Renal pelvis (tissue), 4 donors: ENCODE measurements around the gene NUDT3. TPM values are rescaled to one million over a fixed set of nuclear protein-coding genes. Genes with fewer than 3 reads are reported as not detected.
A peak's percentile ranks its signal among the peaks of the same experiment; 100 is the strongest.
"Not testable (repeated sequence)": the region's sequence is repeated elsewhere in the genome, so short reads cannot be mapped to it uniquely, and the experiment has no call there.

Experiments used
- DNase-seq: peaks from one replicate; pipeline ENCODE4 v3.0.0-alpha.2; 2013
- polyA plus RNA-seq, 3 donors: library from polyadenylated mRNA; unstranded; fragments of 120-200 nt; gene quantifications; one replicate each; pipeline ENCODE4 v1.2.1, GENCODE V29; 2013; ENCODE audit not compliant: insufficient read length in 3 of 3

The NUDT3 gene
- polyA plus RNA-seq, 3 donors = 18.7 to 22.1 (median 19.1) TPM

- no peak for DNase-seq
These were observed 19.5 kb upstream of the NUDT3 start for GRCh38 chr6:34412016-34412415.

DNA sequence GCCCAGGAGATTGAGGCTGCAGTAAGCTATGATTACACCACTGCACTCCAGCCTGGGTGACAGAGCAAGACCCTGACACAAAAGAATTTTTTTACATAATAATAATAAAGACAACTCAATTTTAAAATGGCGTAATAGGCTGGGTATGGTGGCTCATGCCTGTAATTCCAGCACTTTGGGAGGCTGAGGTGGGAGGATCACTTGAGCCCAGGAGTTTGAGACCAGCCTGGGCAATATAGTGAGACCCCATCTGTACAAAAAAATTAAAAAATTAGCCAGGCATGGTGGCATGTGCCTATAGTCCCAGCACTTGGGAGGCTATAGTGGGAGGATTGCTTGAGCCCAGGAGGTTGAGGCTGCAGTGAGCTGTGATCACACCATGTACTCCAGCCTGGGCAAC, 15.4 kb upstream of the NUDT3 start:
- not testable (repeated sequence) for DNase-seq

DNA sequence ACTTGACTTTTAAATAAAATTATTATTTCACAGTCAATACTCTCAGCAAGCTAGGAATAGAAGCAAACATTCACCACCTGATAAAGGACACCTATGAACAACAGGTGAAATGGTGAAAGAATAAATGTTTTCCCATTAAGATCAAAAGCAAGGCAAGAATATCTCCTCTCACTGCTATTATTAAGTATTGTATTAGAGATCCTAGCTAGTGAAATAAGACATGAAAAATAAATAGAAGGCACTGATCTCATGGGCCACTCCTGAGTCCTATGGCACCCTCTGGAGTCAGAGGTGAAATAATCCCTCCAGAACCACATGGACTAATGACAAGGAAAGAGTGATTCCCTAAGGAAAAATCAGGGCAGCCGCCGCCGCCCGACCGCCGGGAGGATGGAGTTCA, 4.0 kb upstream of the NUDT3 start:
- no peak for DNase-seq

- no peak for DNase-seq
These were observed 1.5 kb upstream of the NUDT3 start for GRCh38 chr6:34393966-34394305.

- DNase-seq = no peak
These were observed 909 bp upstream of the NUDT3 start for GRCh38 chr6:34393191-34393965.

GRCh38 chr6:34391786-34392496, 528 bp downstream of the NUDT3 start:
- peak; percentile 57 for DNase-seq

- DNase-seq = no peak
These were observed 1.0 kb downstream of the NUDT3 start for GRCh38 chr6:34391473-34391785.

GRCh38 chr6:34390531-34391472, 1.7 kb downstream of the NUDT3 start:
- no peak for DNase-seq

DNA sequence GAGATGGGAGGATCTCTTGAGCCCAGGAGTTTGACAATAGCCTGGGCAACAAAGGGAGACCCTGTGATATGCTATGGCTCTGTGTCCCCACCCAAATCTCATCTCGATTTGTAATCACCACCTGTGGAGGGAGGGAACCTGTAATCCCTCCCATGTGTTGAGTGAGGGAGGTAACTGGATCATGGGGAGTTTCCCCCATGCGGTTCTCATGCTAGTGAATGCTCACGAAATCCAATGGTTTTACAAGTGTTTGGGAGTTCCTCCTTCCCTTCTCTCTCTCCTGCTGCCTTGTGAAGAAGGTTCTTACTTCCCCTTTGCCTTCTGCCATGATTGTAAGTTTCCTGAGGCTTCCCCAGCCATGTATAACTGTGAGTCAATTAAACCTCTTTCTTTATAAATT, 3.4 kb downstream of the NUDT3 start:
- DNase-seq = no peak

DNA sequence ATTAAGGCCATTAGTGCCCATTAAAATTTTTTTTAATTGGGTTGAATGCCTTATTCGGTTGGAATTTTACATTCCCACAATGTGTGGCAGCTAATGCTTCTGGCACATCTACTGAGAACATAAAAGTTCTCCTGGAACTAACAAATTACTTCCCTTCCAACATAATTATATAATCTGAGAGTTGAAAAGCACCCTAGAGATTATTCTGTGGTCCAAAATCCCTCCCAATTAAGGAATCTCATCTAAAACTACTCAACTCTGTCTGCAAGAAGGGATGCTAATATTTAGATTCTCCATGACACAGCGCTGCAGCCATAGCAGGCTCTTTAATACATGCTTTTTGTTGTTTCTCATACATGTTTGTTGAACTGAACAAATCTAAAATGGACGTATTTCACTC, 4.0 kb downstream of the NUDT3 start:
- no peak for DNase-seq

- DNase-seq = no peak
These were observed 5.9 kb downstream of the NUDT3 start for GRCh38 chr6:34386316-34387137.

DNA sequence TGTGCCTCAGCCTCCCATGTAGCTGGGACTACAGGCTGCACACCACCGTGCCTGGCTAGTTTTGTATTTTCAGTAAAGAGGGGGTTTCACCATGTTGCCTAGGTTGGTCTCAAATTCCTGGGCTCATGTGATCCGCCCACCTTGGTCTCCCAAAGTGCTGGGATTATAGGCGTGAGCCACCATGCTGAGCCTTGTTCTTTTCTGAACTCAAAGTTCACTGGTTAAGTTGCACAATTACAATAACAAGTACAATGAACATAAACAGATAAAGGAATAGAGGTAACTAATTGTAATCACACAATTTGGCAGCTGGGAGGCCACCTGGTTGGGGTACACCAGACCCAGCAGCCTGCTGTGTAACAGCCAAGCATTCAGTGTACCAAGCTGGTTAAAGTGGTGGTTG, 6.7 kb downstream of the NUDT3 start:
- no peak for DNase-seq

GRCh38 chr6:34384321-34385153, 7.9 kb downstream of the NUDT3 start:
- DNase-seq = no peak

DNA sequence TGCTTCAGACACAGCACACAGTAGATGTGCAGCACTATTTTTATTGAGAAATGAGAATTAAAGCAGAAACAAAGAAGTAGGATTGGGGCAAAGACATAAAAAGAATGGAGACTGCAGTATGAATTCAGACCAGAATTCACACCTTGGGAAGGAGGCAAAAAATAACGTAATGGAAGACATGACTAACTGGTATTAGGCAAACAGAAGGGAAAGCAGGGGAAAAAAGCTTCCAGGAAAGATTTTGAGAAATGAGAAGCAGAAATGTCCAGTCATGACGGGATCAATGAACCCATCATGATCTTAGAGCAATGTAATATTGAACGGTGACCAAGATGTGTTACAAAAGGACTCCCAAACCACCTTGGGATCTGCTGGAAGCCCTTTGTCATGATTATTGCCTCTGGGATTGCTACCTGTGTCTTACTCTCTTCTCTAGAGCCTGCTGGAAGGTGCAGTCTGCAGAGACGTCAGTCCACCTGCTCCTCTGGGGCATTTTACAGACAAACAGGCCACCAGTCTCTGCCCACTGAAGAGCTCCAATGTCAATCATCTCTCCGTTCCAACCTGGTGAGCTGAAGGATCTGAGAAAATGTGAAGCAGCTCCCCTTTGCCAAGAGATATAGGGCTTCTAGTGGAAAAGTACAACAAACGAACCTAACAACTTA, 8.7 kb downstream of the NUDT3 start:
- no peak for DNase-seq

GRCh38 chr6:34383161-34383631, 9.3 kb downstream of the NUDT3 start:
- DNase-seq = peak; percentile 82

- DNase-seq = no peak
These were observed 11.4 kb downstream of the NUDT3 start for GRCh38 chr6:34381081-34381480.

DNA sequence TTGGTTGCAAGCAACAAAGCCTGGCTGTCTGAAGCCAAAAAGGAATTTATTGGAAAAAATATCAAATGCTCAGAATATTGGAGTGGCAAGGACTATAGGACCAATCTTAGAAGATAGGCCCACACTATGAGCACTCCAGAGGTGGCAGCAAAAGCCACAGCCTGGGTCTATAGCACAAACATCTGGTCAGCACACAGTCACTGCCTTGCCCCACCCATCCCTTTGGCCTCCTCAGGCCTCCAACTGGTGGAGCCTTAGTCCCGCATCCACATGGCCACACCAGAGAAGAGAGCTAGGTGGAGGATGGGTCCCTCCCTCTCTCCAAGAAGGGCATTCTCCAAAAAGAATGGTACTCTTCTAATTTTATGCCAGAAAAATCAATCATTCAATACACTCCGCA, 14.0 kb downstream of the NUDT3 start:
- no peak for DNase-seq

- DNase-seq = no peak
These were observed 14.5 kb downstream of the NUDT3 start for GRCh38 chr6:34377984-34378383.

DNA sequence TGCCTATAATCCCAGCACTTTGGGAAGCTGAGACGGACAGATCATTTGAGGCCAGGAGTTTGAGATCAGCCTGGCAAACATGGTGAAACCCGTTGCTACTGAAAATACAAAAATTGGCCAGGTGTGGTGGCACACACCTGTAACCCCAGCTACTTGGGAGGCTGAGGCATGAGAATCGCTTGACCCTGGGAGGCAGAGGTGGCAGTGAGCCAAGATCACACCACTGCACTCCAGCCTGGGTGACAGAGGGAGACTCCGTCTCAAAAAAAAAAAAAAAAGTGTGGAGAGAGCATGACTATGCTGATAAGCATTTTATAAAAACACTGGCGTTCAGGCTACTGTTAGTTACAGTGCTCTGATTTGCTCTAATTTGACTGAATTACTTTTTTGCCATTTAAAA, 14.9 kb downstream of the NUDT3 start:
- not testable (repeated sequence) for DNase-seq

- DNase-seq = no peak
These were observed 16.6 kb downstream of the NUDT3 start for GRCh38 chr6:34375833-34376232.
